Frontal cortex (tissue), 4 donors: ENCODE measurements around the gene FAM229B. TPM values are rescaled to one million over a fixed set of nuclear protein-coding genes. Genes with fewer than 3 reads are reported as not detected.

Experiments used
- DNase-seq, 2 donors: peaks; one replicate each; pipeline ENCODE4 v3.0.0; 2012; ENCODE audit warnings: low spot score in 2 of 2
- FAIRE-seq: peaks from 2 replicates; lab custom pipeline; 2012; peaks lifted over from hg19 to GRCh38; lab: Jason Lieb, UNC
- total RNA-seq: library from RNA; depleted of rRNA; stranded (reverse); fragments of >200 nt; gene quantifications from one replicate; pipeline ENCODE4 v1.2.3, GENCODE V29; 2014
- donor health status: control.
- donor health status: control.
- donor health status: control.

The FAM229B gene
- total RNA-seq, 1 donor from 2014 or later: 24.1 TPM

- DNase-seq: no peak
- no peak for FAIRE-seq
These were observed 40.8 kb downstream of the FAM229B start for GRCh38 chr6:112128208-112128607.

- no peak for FAIRE-seq
These were observed 43.5 kb downstream of the FAM229B start for GRCh38 chr6:112130878-112131277.

DNA sequence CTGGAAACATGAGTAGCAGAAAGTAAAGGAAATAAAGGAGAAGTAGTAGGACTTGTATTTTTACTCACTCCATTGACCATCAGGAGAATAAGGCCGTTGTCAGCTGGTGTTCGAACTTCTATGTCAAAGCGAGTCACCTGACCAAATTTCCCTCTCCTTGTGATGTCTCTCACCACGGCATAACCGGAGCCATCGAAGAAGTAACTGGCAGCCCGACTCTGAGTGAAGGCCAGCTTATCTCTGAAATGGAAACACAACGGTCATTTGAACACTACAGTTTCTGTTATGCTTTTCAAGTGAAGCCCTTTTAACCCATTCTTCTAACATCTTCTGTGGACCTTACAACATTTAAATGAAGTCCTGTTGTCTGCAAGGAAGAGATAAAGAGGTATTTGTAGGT is 51.7 kb downstream of the FAM229B start:
- DNase-seq: no peak
- no peak for FAIRE-seq

More at GRCh38 chr6:112130878-112131277, 43.5 kb downstream of the FAM229B start:
- DNase-seq: no peak

- DNase-seq (no peak), FAIRE-seq (no peak)
These were observed 54.3 kb downstream of the FAM229B start for GRCh38 chr6:112141707-112142106.

DNA sequence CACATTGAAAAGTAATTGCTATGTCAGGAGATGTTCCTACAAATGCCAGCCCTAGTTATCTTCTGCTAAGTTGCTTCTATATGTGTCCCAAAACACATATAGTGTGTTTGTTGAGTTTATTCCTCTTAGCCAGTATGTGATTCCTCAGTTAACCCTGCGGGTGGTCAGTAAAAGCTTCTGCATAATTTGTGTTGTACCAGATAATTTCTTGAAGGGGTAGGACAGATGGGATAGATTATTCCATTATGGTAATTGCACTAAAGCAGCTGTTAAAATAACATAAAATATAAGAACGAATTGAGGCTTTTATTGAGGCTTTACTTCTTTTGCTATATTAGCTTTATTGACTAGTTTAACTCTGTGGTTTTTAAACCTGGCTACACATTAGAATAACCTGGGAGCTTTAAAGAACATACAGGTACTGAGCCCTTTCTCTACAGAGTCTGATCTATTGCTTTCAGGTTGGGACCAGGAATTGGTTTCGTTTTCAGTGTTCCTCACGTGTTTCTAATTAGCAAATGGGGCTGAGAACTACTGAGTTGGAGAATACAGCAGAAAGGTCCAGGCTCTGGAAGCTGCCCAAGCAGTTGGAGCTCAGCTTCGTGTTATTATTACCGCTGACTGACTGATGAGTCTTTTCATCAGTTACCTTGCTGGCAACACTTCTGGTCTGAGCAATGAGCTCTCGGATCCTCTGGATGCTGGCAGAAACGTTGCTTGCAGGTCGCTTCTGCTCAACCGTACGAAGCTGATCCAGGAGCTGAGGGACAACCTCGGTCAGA is 56.9 kb downstream of the FAM229B start:
- FAIRE-seq: no peak
- no peak for DNase-seq

GRCh38 chr6:112145080-112145573 is 57.7 kb downstream of the FAM229B start:
- FAIRE-seq: no peak
- no peak for DNase-seq

DNA sequence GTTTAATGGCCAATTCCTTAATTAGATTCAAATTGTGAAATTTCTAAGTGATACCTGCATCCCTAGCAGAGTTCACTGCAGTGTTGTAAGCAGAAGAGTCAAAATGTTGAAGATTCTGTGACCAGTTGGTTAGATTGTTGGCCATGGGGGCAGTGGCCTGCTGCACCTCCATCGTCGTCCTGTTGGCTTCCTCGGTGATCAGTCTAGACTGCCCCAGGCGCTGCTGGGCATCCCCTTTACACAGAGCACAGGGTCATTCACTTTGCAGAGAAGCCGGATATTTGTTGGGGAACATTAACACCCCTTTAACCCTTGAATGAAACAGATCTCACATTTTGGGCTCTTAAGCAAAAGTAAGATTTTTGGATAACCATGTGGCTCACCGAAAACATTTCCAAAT is 60.7 kb downstream of the FAM229B start:
- DNase-seq (no peak), FAIRE-seq (no peak)

GRCh38 chr6:112149236-112149635 is 61.8 kb downstream of the FAM229B start:
- no peak for FAIRE-seq

DNA sequence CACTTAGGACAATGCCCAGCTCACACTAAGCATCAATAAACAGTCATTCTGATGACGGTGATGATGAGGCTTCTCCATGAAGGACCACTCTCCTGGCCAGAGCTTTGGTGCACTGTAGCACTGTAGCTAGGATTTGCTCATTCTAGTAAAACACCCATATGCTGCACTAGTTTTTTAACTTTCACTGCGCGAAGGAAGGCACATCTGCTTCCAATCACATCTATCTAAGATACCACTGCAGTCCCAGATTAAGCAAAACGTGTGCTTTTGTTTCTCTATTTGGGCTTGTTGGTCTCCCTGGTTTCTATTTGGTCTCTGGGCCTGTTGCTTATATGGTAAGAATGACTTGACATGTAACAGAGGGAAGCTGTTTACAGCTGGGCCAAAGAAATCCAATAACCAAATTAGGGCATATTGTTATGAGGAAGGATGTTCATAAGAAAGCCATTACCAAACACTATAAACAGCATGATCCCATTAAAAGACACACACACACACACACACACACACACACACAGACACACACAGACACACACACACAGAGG is 62.4 kb downstream of the FAM229B start:
- no peak for DNase-seq
- FAIRE-seq: no peak

More at GRCh38 chr6:112149236-112149635, 61.8 kb downstream of the FAM229B start:
- no peak for DNase-seq

DNA sequence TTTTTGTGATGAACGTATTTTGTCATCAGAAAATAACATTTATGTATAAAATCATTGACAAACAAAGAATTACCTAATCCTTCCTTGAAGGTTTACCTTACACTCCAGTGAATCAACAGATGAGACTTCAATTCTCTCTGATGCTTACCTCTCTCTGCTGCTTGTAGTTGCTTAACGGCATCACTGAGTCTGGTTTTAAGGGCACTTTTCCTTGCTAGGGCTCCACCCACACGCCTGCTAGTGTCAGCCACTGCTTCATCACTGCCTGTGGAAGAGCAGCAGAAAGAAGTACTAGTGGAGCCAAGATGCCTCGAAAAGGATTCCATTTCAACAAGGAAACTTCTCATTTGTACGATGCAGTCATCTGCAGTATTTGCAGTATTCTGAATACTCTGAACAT is 63.0 kb downstream of the FAM229B start:
- DNase-seq (no peak), FAIRE-seq (no peak)

Other genes with a start within 250 kb of the FAM229B start
- gene FYN, start 214.1 kb upstream of the FAM229B start, total RNA-seq: 319 TPM
- gene CCN6, start 33.5 kb upstream of the FAM229B start, total RNA-seq: not detected
- gene TUBE1, start 109 bp upstream of the FAM229B start, total RNA-seq: 32.6 TPM
- gene LAMA4, start 167.0 kb downstream of the FAM229B start, total RNA-seq: 24.1 TPM